Liver (tissue), 9 donors: Measurements from ENCODE around the gene PREP. TPM values are rescaled to one million over a fixed set of nuclear protein-coding genes. Genes with fewer than 3 reads are reported as not detected.

Source experiments
- DNase-seq: peaks from one replicate; pipeline ENCODE4 v3.0.0-alpha.2; 2017; ENCODE audit warnings: low spot score
- H3K27ac ChIP-seq, 2 donors: one replicate each; pipeline ENCODE4 v1.7.0; 2013; ENCODE audit warnings: inconsistent platforms in 2 of 2, low read length in 2 of 2, control low read depth in 1 of 2, low read depth in 1 of 2, mild to moderate bottlenecking in 1 of 2
- H3K27me3 ChIP-seq, 4 donors: one replicate each; pipeline versions ENCODE4 v1.6.1 to v1.7.0; 2013; ENCODE audit warnings: low read length in 3 of 4, inconsistent platforms in 1 of 4, mild to moderate bottlenecking in 1 of 4, moderate library complexity in 1 of 4; ENCODE audit not compliant: control insufficient read depth in 4 of 4, insufficient read depth in 4 of 4
- H3K36me3 ChIP-seq, 4 donors: one replicate each; pipeline versions ENCODE4 v1.6.1 to v1.7.0; 2013; ENCODE audit warnings: low read length in 3 of 4, mild to moderate bottlenecking in 3 of 4, low read depth in 1 of 4, moderate library complexity in 1 of 4; ENCODE audit not compliant: control insufficient read depth in 4 of 4, insufficient read depth in 3 of 4
- H3K4me1 ChIP-seq, 4 donors: one replicate each; pipeline versions ENCODE4 v1.6.1 to v1.7.0; 2013; ENCODE audit warnings: low read length in 3 of 4, mild to moderate bottlenecking in 3 of 4, moderate library complexity in 1 of 4; ENCODE audit not compliant: control insufficient read depth in 4 of 4, insufficient read depth in 4 of 4
- H3K4me3 ChIP-seq, 3 donors: one replicate each; pipeline versions ENCODE4 v1.6.1 to v1.7.0; 2013; ENCODE audit warnings: low read length in 3 of 3, control low read depth in 1 of 3, low read depth in 1 of 3, mild to moderate bottlenecking in 1 of 3
- H3K9ac ChIP-seq, 2 donors: one replicate each; pipeline ENCODE4 v1.7.0; 2013; ENCODE audit warnings: low read length in 2 of 2, mild to moderate bottlenecking in 2 of 2, moderate library complexity in 2 of 2, control low read depth in 1 of 2, low read depth in 1 of 2
- H3K9me3 ChIP-seq, 4 donors: one replicate each; pipeline versions ENCODE4 v1.6.1 to v1.7.0; 2013; ENCODE audit warnings: low read length in 3 of 4; ENCODE audit not compliant: control insufficient read depth in 4 of 4
- EGR1 ChIP-seq, 2 donors: IDR thresholded peaks; 2 replicates each; pipeline ENCODE4 v1.6.1; 2016 to 2018; ENCODE audit warnings: antibody characterized with exemption in 2 of 2, low read depth in 2 of 2
- GABPA ChIP-seq, 2 donors: IDR thresholded peaks in 1 of 2; conservative IDR thresholded peaks in 1 of 2; 2 replicates each; pipeline ENCODE4 v1.6.1; 2016; ENCODE audit warnings: antibody characterized with exemption in 2 of 2, mild to moderate bottlenecking in 1 of 2, moderate library complexity in 1 of 2
- HNF4A ChIP-seq, 2 donors: conservative IDR thresholded peaks; 2 replicates each; pipeline ENCODE4 v1.6.1; 2016; ENCODE audit warnings: antibody characterized with exemption in 2 of 2, mild to moderate bottlenecking in 2 of 2
- HNF4G ChIP-seq: IDR thresholded peaks from 2 replicates; pipeline ENCODE4 v1.6.1; 2016; ENCODE audit warnings: antibody characterized with exemption
- JUND ChIP-seq, 2 donors: IDR thresholded peaks; 2 replicates each; pipeline ENCODE4 v1.6.1; 2016; ENCODE audit warnings: antibody characterized with exemption in 2 of 2
- NR2F2 ChIP-seq: IDR thresholded peaks from 2 replicates; pipeline ENCODE4 v1.6.1; 2016; ENCODE audit warnings: antibody characterized with exemption
- RAD21 ChIP-seq, 2 donors: IDR thresholded peaks; 2 replicates each; pipeline ENCODE4 v1.6.1; 2016; ENCODE audit warnings: antibody characterized with exemption in 2 of 2, mild to moderate bottlenecking in 2 of 2
- REST ChIP-seq: IDR thresholded peaks from 2 replicates; pipeline ENCODE4 v1.6.1; 2016; ENCODE audit warnings: antibody characterized with exemption, mild to moderate bottlenecking
- RXRA ChIP-seq, 2 donors: IDR thresholded peaks; 2 replicates each; pipeline ENCODE4 v1.6.1; 2017 to 2018; ENCODE audit warnings: antibody characterized with exemption in 2 of 2, mild to moderate bottlenecking in 1 of 2
- SP1 ChIP-seq: IDR thresholded peaks from 2 replicates; pipeline ENCODE4 v1.6.1; 2018; ENCODE audit warnings: antibody characterized with exemption, mild to moderate bottlenecking
- YY1 ChIP-seq: IDR thresholded peaks from 2 replicates; pipeline ENCODE4 v1.6.1; 2016; ENCODE audit warnings: antibody characterized with exemption, mild to moderate bottlenecking
- WGBS: extraction: QIAGEN DNeasy Blood & Tissue Kit; methylation state at CpG from one replicate; pipeline ENCODE4 v1.1.7; 2013; 5-methylcytosine and 5-hydroxymethylcytosine counted together
- polyA plus RNA-seq, 2 donors: library from polyadenylated mRNA; stranded (reverse) in 1 of 2; unstranded in 1 of 2; fragments of 200-250 nt in 1 of 2; fragments of >200 nt in 1 of 2; fragmentation: Nextera tagmentation in 1 of 2; extraction: Ambion mirVana in 1 of 2; gene quantifications; one replicate each; pipeline versions ENCODE4 v1.2.1 to v1.2.3, GENCODE V29; 2013 to 2015
- total RNA-seq, 2 donors: library from RNA; depleted of rRNA; stranded (reverse); fragments of >200 nt; gene quantifications; one replicate each; pipeline ENCODE4 v1.2.3, GENCODE V29; 2014
- TF ChIP-seq, protein P1 (sequence below): IDR thresholded peaks from 2 replicates; pipeline ENCODE4 v1.6.1; 2016; ENCODE audit warnings: antibody characterized with exemption
- donor health status: healthy.
- donor health status: healthy.
- donor health status: healthy.
- donor health status: healthy.
- donor health status: healthy.

PREP gene
- total and polyA plus RNA-seq, 4 donors, result 7.3 to 17.7 (median 13.0) TPM

- Histone ChIP-seq H3K27me3 (no peaks in the 10 kb centered on the region), H3K4me1 (no peaks in the 10 kb centered on the region), H3K27ac (no peak overlapping the region), H3K9me3 (no peaks in the 10 kb centered on the region), H3K36me3 (peaks cover 12 to 42% (median 30%) of the 10 kb centered on the region in 4 donors), H3K4me3 (no peak overlapping the region), H3K9ac (no peak overlapping the region)
- WGBS, result 96% methylated on average over 7 of the region's 7 CpGs
- no peak for TF ChIP-seq EGR1 (IDR thresholded peaks at IDR 0.05; ENCODE audit: low read depth in 2 of 2)
- TF ChIP-seq HNF4A (conservative IDR thresholded peaks at IDR 0.05), result no peak
- TF ChIP-seq, protein P1, sequence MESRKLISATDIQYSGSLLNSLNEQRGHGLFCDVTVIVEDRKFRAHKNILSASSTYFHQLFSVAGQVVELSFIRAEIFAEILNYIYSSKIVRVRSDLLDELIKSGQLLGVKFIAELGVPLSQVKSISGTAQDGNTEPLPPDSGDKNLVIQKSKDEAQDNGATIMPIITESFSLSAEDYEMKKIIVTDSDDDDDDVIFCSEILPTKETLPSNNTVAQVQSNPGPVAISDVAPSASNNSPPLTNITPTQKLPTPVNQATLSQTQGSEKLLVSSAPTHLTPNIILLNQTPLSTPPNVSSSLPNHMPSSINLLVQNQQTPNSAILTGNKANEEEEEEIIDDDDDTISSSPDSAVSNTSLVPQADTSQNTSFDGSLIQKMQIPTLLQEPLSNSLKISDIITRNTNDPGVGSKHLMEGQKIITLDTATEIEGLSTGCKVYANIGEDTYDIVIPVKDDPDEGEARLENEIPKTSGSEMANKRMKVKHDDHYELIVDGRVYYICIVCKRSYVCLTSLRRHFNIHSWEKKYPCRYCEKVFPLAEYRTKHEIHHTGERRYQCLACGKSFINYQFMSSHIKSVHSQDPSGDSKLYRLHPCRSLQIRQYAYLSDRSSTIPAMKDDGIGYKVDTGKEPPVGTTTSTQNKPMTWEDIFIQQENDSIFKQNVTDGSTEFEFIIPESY, result no peak
- DNase-seq, result no peak
Measured at GRCh38 chr6:105280033-105280432, 122.8 kb downstream of the PREP start.

GRCh38 chr6:105279463-105279862 is 123.4 kb downstream of the PREP start:
- H3K9ac ChIP-seq, result no peak overlapping the region
- no peaks in the 10 kb centered on the region for H3K9me3 ChIP-seq
- DNase-seq, result no peak
- no peaks in the 10 kb centered on the region for H3K27me3 ChIP-seq
- no peaks in the 10 kb centered on the region for H3K4me1 ChIP-seq
- TF ChIP-seq YY1 (no peak), HNF4G (no peak), GABPA (IDR thresholded peaks at IDR 0.05 in 1 of 2, conservative IDR thresholded peaks at IDR 0.05 in 1 of 2) (no peak), REST (no peak), RAD21 (IDR thresholded peaks at IDR 0.05) (no peak), RXRA (IDR thresholded peaks at IDR 0.05) (no peak)
- peaks cover 12 to 39% (median 29%) of the 10 kb centered on the region in 4 donors for H3K36me3 ChIP-seq
- H3K27ac ChIP-seq, result no peak overlapping the region
- no peak overlapping the region for H3K4me3 ChIP-seq
- 98% methylated on average over 3 of the region's 3 CpGs for WGBS

GRCh38 chr6:105278813-105279212 is 124.1 kb downstream of the PREP start:
- no peak overlapping the region for H3K9ac ChIP-seq
- no peaks in the 10 kb centered on the region for H3K27me3 ChIP-seq
- H3K9me3 ChIP-seq, result no peaks in the 10 kb centered on the region
- no peak overlapping the region for H3K27ac ChIP-seq
- no peaks in the 10 kb centered on the region for H3K4me1 ChIP-seq
- H3K4me3 ChIP-seq, result no peak overlapping the region
- peaks cover 8 to 37% (median 28%) of the 10 kb centered on the region in 4 donors for H3K36me3 ChIP-seq
- TF ChIP-seq JUND (IDR thresholded peaks at IDR 0.05) (no peak), SP1 (no peak), NR2F2 (no peak)
- no peak for DNase-seq
- WGBS, result 98% methylated on average over 3 of the region's 3 CpGs
